Activated naive CD4-positive, alpha-beta T cell treated with Interleukin-2 at 50 U/mL for 16 hours (primary cell): ENCODE measurements around the gene PLEKHA3.
A peak's percentile ranks its signal among the peaks of the same experiment; 100 is the strongest.
"Not testable (repeated sequence)": the region's sequence is repeated elsewhere in the genome, so short reads cannot be mapped to it uniquely, and the experiment has no call there.

Experiments
- DNase-seq: peaks from one replicate; pipeline ENCODE4 v3.0.0-alpha.2; 2020

The PLEKHA3 gene

DNA sequence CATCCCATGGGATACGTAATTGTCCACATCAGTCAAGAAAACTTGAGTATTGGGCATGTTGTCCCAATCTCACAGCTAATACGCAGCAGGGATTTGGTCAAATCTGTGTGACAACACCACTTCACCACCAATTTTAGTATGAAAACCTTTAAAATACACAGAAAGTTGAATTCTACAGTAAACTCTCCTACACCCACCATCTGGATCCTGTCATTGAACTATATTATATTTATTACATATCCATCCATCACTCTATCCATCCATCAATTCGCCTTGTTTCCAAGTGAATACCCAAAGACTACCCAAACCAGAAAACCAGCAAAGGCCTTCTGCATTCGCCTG, 1.0 kb upstream of the PLEKHA3 start:
- no peak for DNase-seq

DNA sequence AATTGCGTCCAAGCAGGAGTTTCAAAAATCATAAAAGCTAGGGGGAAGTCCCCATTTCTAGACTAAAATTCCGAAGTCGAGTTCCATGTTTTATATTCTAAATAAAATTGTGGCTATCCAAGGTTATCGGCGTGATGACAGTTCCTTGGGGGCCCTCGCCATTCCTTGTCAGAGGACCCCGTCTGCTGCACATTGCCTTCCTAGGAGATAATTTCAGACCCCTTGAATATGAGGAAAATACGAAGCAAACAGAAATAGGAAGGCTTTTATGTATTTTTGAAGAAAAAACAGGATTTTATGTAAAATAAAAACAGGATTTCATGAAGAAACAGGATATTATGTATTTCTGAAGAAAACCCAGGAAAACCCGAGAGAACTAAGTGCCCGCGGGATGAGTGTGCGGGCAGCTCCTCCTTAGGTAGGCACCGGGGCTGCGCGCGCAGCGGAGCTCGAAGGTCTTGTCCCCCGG, 465 bp upstream of the PLEKHA3 start:
- DNase-seq: no peak

- DNase-seq: no peak
Measured at GRCh38 chr2:178482437-178482836, 2.2 kb downstream of the PLEKHA3 start.

DNA sequence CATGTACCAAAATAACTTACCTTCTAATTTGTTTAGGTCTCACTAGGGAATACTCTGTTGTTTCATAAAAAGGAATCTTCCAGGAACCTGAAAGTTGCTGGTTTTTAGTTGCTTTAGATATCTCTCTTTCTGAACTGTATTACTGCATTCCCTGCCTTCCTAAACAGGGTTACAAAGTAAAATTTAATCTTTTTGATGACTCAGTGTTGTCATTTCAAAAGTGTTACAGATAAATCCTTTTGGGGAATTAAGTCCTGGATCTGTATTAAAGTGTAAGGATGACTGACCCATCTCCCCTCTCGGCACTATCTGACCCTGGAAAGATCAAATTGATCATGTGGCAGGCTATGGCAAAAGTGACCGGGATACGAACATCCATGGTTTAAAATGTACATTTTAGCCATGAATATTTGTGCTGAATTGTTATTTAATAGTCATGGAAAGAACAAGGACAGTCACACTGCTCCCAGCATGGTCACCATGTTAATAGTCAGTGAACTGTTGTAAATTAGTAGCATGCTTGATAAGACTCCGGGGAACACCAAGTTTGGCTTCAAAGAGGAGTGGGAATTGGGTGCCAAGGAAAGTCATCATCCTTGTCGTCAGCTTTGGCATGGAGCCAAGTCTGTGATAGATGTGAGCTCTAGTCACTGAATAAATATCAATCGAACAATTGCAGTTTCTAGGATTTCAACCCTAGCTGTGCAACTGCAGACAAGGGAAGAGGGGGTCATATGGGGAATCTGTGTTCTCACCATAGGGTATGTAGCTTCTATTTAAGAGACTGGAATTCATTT, 4.2 kb downstream of the PLEKHA3 start:
- DNase-seq: no peak

GRCh38 chr2:178485356-178485755, 5.1 kb downstream of the PLEKHA3 start:
- DNase-seq: no peak

DNA sequence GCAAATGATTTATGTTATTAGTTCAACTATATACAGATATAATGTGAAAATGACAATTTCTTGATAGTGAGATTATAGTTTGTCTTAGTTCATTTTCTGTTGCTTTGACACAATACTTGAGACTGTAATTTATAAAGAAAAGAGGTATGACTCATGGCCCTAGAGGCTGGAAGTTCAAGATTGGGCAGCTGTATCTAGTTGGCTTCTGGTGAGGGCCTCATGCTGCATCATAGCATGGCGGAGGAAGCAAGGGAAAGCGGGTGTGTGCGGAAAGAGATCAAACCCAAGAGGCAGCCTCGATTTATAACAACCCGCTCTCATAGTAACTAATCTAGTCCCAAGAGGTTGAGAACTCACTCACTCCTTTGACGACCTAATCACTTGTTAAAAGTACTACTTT, 11.4 kb downstream of the PLEKHA3 start:
- DNase-seq: no peak

- DNase-seq: no peak
Measured at GRCh38 chr2:178496049-178496448, 15.8 kb downstream of the PLEKHA3 start.

DNA sequence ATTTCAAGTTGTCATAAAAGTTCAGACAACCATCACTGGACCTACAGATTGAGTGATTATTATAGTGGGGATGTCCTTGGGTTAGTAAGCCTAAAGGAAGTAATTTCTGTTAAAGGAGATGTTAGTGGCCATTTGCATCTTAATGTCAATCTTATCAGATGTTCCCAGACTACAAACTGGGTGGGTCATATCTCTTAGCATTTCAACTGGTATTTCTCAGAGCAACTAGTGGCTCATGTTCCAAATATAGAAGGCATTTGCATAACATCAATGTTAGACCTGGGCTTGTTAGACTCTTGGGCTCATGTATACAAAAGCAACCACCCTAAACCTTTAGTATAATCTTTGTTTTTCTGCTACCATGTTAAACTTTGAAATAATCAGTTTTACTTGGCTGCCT, 17.9 kb downstream of the PLEKHA3 start:
- DNase-seq: no peak

GRCh38 chr2:178499640-178500039, 19.4 kb downstream of the PLEKHA3 start:
- no peak for DNase-seq

GRCh38 chr2:178502751-178503150, 22.5 kb downstream of the PLEKHA3 start:
- DNase-seq: no peak

DNA sequence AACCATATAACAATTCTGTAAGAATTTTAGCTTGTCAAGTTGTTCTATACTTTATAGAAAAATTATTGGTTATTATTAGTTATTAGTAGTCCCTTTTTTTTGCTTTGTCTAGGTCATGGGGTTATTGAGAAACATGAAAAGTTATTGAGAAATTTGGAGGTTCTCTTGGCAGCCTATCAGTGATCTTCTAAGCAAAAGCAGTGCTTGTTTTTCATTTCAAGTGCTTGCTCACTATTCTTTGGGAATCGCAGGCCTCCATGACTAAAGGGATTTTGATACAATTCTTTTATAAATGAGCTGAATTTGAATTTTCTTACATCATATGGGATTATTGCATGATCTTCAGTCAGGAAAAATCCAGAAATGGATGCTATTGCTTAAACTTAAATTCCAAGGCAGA, 25.8 kb downstream of the PLEKHA3 start:
- no peak for DNase-seq

- no peak for DNase-seq
Measured at GRCh38 chr2:178506524-178506923, 26.3 kb downstream of the PLEKHA3 start.

- DNase-seq: no peak
Measured at GRCh38 chr2:178506949-178507348, 26.7 kb downstream of the PLEKHA3 start.

- no peak for DNase-seq
Measured at GRCh38 chr2:178508646-178509045, 28.4 kb downstream of the PLEKHA3 start.

DNA sequence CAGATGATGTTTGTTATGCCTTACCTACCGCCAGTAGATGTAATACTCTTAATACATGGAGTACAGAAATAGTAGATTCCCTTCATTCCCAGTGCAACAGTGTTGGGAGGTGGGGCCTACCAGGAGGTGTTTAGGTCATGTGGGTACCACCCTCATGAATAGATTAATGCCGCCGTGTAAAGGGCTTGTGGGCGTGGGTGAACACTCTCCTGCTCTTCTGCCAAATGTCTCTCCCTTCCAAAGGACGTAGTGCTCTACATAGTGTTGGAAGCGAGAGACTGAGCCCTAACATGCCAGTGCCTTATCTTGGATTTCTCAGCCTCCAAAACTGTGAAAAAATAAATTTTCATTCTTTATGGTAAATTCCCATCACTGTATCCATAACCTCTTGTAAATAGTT, 30.1 kb downstream of the PLEKHA3 start:
- DNase-seq: no peak

GRCh38 chr2:178512484-178512883, 32.2 kb downstream of the PLEKHA3 start:
- DNase-seq: no peak

DNA sequence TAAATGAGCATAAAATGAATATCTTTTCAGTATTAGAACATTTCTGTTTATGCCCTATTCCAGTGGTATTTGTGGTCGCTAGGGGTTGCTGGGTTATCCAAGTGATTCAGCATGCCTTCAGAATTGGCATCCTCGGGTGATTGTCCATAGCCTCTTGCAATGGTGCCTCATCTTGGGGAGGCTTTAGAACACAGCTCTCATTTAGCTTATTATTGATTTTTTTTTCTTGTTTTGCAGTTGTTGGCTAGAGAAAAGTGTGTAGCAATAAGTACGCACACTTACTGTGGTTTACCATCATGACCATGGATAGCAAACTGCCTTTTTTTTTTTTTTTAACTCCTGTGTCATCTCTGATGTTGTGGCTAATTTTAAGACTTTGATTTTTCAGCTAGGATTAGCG, 33.6 kb downstream of the PLEKHA3 start:
- no peak for DNase-seq

DNA sequence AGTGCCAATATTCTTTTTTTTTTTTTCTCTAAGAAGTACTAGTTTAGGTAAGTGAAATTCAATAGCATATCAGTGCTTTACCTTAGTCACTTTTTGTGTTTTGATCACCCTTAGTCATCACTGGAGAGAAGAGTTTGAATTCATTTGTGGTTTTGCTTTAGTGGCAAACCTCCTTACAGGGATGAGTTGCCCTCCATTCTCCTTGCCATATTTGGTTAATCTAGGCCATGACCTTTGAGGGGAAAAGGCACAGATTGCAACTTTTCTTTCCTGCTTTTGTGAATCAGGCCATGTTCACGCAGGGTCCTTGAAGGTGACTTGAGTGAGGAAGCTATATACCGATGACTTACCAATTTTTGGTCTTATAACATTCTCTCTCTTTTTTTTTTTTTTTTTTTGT, 34.4 kb downstream of the PLEKHA3 start:
- peak; percentile 43 for DNase-seq

DNA sequence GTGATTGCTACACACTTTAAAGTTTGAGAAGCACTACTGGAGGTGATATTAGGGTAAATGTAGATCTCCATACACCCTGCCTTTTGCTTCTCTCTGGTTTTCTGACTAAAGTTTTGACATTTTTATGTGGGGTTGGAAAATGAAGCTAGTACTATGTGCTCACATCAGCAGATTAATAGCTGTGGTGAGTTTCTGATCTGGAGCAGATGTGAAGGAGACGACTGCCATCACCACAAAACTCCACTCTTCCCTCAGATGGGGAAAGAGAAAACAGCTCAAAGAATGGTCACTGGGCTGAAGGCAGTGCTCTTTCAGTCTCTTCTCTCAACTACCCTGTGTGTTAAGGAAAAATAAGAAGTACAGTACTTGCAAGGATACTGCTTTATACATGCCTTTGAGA, 37.2 kb downstream of the PLEKHA3 start:
- DNase-seq: no peak

GRCh38 chr2:178521304-178522150, 41.3 kb downstream of the PLEKHA3 start:
- DNase-seq: peak; percentile 44

- peak; percentile 84 for DNase-seq
Measured at GRCh38 chr2:178522950-178523595, 42.8 kb downstream of the PLEKHA3 start.

DNA sequence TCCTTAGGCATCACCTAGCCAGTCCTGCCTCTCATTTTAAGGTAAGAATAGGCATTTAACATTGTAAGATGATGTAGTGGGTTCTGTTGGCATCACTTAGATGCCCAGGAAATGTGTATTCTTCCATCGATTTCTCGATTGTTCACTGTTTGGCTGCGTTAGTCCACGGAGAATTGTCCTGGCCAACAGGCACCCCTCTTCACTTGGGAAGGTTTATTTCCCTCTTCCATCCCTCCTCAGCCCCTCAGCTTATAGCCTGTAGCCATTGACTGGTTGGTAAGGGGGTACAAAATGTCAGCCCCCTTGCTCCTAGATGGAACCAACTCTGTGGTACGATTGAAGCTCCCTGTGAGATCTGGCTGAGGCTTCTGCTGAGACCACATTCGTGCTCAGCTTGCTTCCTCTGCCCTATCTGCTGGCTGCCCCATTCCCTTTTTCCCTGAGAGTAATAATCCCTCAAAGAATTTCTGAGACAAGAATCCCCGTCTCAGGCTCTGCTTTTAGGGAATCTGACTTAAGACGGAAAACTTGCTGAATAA, 43.4 kb downstream of the PLEKHA3 start:
- no peak for DNase-seq

GRCh38 chr2:178525010-178525409, 44.8 kb downstream of the PLEKHA3 start:
- not testable (repeated sequence) for DNase-seq
